ENCODE measurements around the gene TGIF2. TPM values are rescaled to one million over a fixed set of nuclear protein-coding genes. Genes with fewer than 3 reads are reported as not detected.

TGIF2 gene
- total and polyA plus RNA-seq, 2 of the 8 experiments (the other 6 are each of a cell fraction or from before 2014, with no cell fraction given), result 49.7 to 76.7 TPM

- Histone ChIP-seq H2AK5ac (ENCODE audit: low read depth, low read length) (no peak overlapping the region), H3K27me3 (replicated peaks in 1 of 4; ENCODE audit: control insufficient read depth in 3 of 4, extremely low read depth in 1 of 4, insufficient read depth in 3 of 4, low read length in 3 of 4) (no peaks in the 10 kb centered on the region), H3K14ac (ENCODE audit: insufficient read length) (no peak overlapping the region), H4K5ac (ENCODE audit: insufficient read length, low read depth, low read length) (no peak overlapping the region), H3K27ac (ENCODE audit: low read depth, low read length) (no peak overlapping the region), H3K56ac (replicated peaks; ENCODE audit: insufficient read length, low read depth, low read length) (no peak overlapping the region), H3K4me1 (replicated peaks in 1 of 4; ENCODE audit: control insufficient read depth in 3 of 4, insufficient read depth in 4 of 4, low read length in 3 of 4) (no peaks in the 10 kb centered on the region), H3K4ac (replicated peaks; ENCODE audit: insufficient read length, low read depth, low read length) (no peak overlapping the region), H3K23me2 (ENCODE audit: low read depth, low read length) (no peaks in the 10 kb centered on the region), H3K18ac (ENCODE audit: extremely low read depth, low read length) (no peak overlapping the region), H2BK5ac (ENCODE audit: low read depth, low read length) (no peak overlapping the region), H3K36me3 (ENCODE audit: control insufficient read depth in 2 of 4, insufficient read depth in 4 of 4, low read length in 3 of 4) (peaks cover 11 to 36% (median 33%) of the 10 kb centered on the region in 4 experiments), H3K23ac (ENCODE audit: insufficient read length) (no peak overlapping the region), H2BK15ac (ENCODE audit: low read length) (no peak overlapping the region), H4K20me1 (replicated peaks in 1 of 2; ENCODE audit: control insufficient read depth in 1 of 2, insufficient read depth in 2 of 2, low read length in 2 of 2) (peaks cover 0 to 7% of the 10 kb centered on the region in 2 experiments), H2BK120ac (replicated peaks; ENCODE audit: low read depth, low read length) (no peak overlapping the region), H4K8ac (ENCODE audit: extremely low read depth, insufficient read depth, low read length) (no peak overlapping the region), H3K4me3 (ENCODE audit: extremely low read depth in 1 of 4, insufficient read depth in 2 of 4, low read depth in 3 of 4, low read length in 4 of 4) (no peak overlapping the region), H3K9ac (replicated peaks in 1 of 4; ENCODE audit: extremely low read depth in 1 of 4, low read depth in 3 of 4, low read length in 3 of 4) (peak overlapping the region in 1 of 4 experiments; percentile 46; a peak in 1 of 7 replicates), H2BK20ac (ENCODE audit: low read length) (no peak overlapping the region), H2AFZ (ENCODE audit: low read length) (no peak overlapping the region), H2BK12ac (ENCODE audit: low read depth, low read length) (no peak overlapping the region), H3K79me2 (ENCODE audit: control insufficient read depth in 1 of 2, insufficient read depth in 2 of 2, low read length in 2 of 2) (no peaks in the 10 kb centered on the region), H3K9me3 (ENCODE audit: insufficient read depth in 2 of 2, low read depth in 1 of 2, low read length in 1 of 2) (no peaks in the 10 kb centered on the region), H4K91ac (replicated peaks; ENCODE audit: insufficient read length, low read length) (no peak overlapping the region), H3K79me1 (ENCODE audit: low read depth, low read length) (peaks cover 2% of the 10 kb centered on the region), H3K4me2 (ENCODE audit: insufficient read depth in 1 of 2, low read depth in 2 of 2, low read length in 2 of 2) (no peak overlapping the region)
- FAIRE-seq (no peak), DNase-seq (ENCODE audit: low read depth in 1 of 2, low spot score in 2 of 2) (no peak)
- POLR2A ChIA-PET (ENCODE audit: partially characterized antibody), result interaction anchor here (0.7 to 2.2 kb wide), 5 partner anchors 9 to 63 kb away, joined by 4 to 10 read pairs (median 4); partner anchors contain the start of gene RAB5IF
- WGBS, 2 experiments (ENCODE audit: extremely low coverage in 1 of 2, insufficient coverage in 1 of 2, insufficient read length in 1 of 2, insufficient replicate concordance in 2 of 2, low coverage in 1 of 2, low lambda C conversion rate in 2 of 2, missing lambda C conversion rate in 1 of 2), result 91% methylated on average over 3 of the region's 3 CpGs; no CpG with 5 or more reads in 1 of the 2 experiments
- CTCF ChIA-PET (ENCODE audit: partially characterized antibody), result interaction anchor here (0.6 to 6.9 kb wide), 13 partner anchors 9 to 141 kb away, joined by 3 to 92 read pairs (median 6); partner anchors contain the start of genes MYL9 and RAB5IF
- TF ChIP-seq RBBP5 (IDR thresholded peaks at IDR 0.05; ENCODE audit: borderline replicate concordance, low read depth, low read length) (no peak), BACH1 (IDR thresholded peaks at IDR 0.05; ENCODE audit: low read length) (no peak), SP1 (IDR thresholded peaks at IDR 0.05; ENCODE audit: low read depth, low read length) (no peak), JUN (IDR thresholded peaks at IDR 0.05; ENCODE audit: low read depth, low read length) (no peak), RFX5 (IDR thresholded peaks at IDR 0.05; ENCODE audit: borderline replicate concordance, low read depth, low read length) (no peak), TAF1 (IDR thresholded peaks at IDR 0.05; ENCODE audit: low read depth, low read length) (no peak), CHD1 (IDR thresholded peaks at IDR 0.05; ENCODE audit: low read depth, low read length) (no peak), CTBP2 (IDR thresholded peaks at IDR 0.05; ENCODE audit: borderline replicate concordance, insufficient read depth, insufficient read length, low read length) (no peak), POLR2AphosphoS5 (IDR thresholded peaks at IDR 0.05; ENCODE audit: low read depth, low read length) (no peak), SAP30 (IDR thresholded peaks at IDR 0.05; ENCODE audit: insufficient read depth, insufficient replicate concordance, low read length) (no peak), USF2 (IDR thresholded peaks at IDR 0.05; ENCODE audit: low read length) (no peak), BCL11A (IDR thresholded peaks at IDR 0.05; ENCODE audit: low read depth in 2 of 2, low read length in 2 of 2) (no peak), SIRT6 (IDR thresholded peaks at IDR 0.05; ENCODE audit: low read length) (no peak), SUZ12 (IDR thresholded peaks at IDR 0.05; ENCODE audit: low read length) (no peak)
Observed at GRCh38 chr20:36613974-36614373, 40.6 kb downstream of the TGIF2 start.
